Stimulated activated CD4-positive, alpha-beta T cell treated with anti-CD3 and anti-CD28 coated beads, Interleukin-2, amount 100 ng/mL, for 24 hours (primary cell): ENCODE data around the gene CMIP.
"Not testable (repeated sequence)": the region's sequence is repeated elsewhere in the genome, so short reads cannot be mapped to it uniquely, and the experiment has no call there.

Experiments used
- DNase-seq, 2 donors: peaks; one replicate each; pipeline ENCODE4 v3.0.0-alpha.2; 2020

The CMIP gene

DNA sequence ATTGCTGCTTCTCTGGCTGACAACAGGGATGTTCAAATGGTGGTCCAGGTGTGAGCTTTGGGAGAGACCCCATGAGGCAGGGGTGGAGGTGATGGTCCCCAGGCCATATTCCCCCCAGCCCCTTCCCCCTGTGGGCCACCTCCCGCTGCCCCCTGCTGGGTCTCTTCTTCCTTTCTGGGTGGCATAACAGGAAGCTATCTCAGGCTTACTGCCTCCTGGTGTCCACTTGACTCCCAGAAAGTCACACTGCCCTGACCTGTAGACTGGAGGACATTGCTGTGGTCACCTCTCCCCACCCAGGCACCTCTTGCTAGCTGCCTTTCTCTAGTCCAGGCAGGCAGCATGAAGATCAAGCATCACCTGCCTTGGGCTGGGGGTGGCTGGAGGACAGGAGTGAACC lies 288.1 kb downstream of the CMIP start:
- DNase-seq, result no peak

- DNase-seq, result no peak
These were observed 288.7 kb downstream of the CMIP start for GRCh38 chr16:81733295-81733694.

GRCh38 chr16:81734632-81735434 lies 290.2 kb downstream of the CMIP start:
- DNase-seq, result no peak

DNA sequence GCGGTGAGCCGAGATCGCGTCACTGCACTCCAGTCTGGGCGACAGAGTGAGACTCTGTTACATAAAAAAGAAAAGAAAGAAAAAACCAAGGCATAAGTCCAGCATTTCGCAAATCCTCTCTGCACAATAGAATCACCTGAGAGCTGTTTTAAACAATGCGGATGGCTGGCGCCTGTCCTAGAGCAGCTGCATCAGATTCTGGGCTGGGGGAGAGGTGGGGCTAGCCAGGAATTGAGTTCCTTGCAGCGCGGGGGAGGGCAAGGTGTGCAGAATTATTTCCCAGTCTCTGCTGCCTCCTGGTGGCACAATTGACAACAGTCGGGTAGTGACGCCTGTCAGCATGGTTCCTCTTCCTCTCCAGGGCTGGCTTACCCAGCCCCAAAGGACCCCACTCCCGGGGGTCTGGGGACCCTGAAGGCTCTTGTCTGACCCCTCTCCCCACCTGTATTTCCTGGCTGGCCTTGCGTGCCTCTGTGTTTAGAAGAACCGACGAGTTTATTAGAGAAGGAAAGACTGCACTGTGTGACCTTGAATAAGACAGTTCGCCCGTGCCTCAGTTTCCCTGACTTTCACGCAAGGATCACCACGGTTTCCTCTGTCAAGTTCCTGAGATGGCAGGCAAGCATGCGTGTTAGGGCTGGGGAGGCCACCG lies 293.4 kb downstream of the CMIP start:
- DNase-seq, result peak; percentile 88

- no peak for DNase-seq
These were observed 294.3 kb downstream of the CMIP start for GRCh38 chr16:81738783-81739496.

- no peak for DNase-seq
These were observed 294.9 kb downstream of the CMIP start for GRCh38 chr16:81739503-81739902.

DNA sequence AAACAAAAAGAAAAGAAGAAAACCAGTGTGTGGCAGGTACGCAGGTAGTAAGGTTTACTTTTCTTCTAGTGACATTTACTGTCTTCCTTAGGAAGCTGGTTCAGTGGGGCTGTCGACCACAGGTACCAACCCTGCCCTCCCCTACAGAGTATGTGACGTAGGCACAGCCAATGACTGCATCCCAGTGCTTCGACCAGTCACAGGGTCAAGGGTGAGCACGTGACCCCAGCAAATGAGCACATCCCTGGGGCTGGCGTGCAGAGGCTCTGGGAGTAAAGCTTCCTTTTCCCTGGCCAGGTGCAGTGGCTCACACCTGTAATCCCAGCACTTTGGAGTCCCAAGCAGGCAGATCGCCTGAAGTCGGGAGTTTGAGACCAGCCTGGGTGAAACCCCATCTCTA lies 295.6 kb downstream of the CMIP start:
- DNase-seq, result no peak

DNA sequence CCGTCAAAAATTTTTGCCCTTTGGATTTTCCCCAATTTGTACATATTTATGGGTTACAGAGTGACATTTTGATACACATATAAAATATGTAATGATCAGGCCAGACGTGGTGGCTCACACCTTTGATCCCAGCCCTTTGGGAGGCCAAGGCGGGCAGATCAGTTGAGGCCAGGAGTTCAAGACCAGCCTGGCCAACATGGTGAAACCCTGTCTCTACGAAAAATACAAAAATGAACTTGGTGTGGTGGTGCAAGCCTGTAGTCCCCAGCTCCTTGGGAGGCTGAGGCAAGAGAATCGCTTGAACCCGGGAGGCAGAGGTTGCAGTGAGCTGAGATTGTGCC lies 296.8 kb downstream of the CMIP start:
- not testable (repeated sequence) for DNase-seq

GRCh38 chr16:81744385-81744784 lies 299.8 kb downstream of the CMIP start:
- no peak for DNase-seq

GRCh38 chr16:81744911-81745310 lies 300.3 kb downstream of the CMIP start:
- DNase-seq, result no peak

DNA sequence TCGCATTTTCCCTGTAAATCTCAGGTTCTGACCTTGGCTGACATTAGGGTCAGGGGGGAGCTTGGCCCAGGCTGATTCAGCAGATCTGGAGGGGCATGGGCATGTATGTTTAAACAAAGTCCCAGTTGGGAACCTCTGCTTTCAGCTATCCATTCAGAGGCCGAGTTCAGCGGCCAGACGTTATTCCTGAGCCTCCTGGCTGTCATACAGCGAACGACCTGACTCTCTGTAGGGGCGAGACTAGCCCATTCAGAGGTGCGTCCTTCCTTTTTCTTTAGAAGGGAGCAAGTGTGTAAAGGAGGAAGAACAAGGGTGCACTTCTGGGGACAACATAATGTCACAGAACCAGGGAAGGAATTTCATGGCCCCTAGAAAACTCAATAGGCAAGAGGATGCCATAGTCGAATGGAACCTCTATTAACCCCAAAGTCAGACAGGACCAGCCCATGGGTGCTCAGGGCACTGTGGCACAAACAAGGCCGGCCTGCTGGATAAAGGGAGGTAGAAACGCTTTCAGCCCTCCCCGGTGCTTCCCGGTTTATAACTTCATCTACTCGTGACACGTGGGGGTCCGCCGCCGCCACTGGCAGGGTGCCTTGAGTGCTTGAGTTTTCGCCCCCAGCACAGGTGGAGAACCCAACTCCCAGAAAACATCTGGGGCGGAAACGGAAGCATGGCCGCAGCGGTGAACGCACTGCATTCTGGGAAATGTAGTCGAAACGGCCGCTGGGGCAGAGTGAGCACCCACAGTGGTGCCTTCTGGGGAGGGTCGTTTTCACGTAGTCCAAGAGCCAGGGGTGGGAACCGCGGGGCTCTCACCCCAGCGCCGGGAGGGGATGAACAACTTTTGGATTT lies 301.3 kb downstream of the CMIP start:
- peak; percentile 78 to 80 for DNase-seq

DNA sequence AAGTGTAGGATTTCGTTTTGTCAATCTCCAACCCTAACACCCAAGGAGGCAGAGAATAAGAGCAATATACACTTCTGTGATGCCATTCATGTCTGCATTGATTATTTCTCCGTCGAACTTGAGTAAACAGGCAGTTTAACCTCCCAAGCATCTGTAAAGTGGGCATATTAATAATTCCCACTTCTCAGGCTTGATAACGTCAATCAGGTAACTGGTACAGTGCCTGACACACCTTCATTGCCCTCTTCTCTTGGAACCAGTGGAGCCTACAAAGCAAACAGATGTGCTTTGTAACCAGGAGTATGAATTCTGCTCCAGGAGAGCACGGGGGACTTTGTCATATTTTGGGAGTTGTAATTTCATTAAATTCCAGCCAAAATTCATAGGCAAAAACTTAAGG lies 302.0 kb downstream of the CMIP start:
- no peak for DNase-seq

- DNase-seq, result no peak
These were observed 304.0 kb downstream of the CMIP start for GRCh38 chr16:81748476-81749198.

GRCh38 chr16:81752225-81752875 lies 307.7 kb downstream of the CMIP start:
- DNase-seq, result no peak

DNA sequence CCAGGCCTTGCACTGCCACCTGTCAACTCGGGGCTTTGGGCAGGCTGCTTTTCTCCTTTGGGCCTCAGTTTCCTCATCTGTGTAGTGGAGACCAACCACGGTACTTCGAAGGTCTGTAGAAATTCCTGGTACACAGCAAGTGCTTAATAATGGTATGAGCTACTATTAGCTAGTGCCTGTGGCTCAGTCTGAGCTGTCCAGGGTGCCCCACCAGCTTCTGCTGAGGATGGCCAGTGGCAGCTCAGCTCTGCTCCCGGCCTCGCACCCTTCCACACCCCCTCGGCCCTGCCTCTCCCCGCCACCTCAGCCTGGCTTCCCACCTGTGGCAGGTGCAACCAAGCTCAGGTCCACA lies 308.2 kb downstream of the CMIP start:
- no peak for DNase-seq

DNA sequence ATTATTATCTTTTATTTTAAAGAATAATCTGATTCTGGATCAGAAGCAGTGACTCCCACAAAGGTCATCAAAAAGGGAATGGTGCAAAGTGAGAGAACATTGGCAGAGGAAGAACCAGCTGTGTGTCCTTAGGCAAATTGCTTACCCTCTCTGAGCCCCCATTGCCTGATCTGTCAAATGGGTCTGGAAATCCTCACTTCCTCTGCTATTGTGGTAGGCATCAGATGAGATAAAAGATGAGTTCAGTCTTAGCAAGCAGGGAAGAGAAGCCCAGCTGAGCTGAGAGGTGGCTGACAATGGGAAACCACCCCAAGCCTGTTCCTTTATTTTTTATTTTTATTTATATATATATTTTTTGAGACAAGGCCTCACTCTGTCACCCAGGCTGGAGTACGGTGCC lies 310.2 kb downstream of the CMIP start:
- DNase-seq, result no peak

GRCh38 chr16:81755915-81756614 lies 311.5 kb downstream of the CMIP start:
- DNase-seq, result no peak

- DNase-seq, result no peak
These were observed 312.2 kb downstream of the CMIP start for GRCh38 chr16:81756615-81757356.

- DNase-seq, result no peak
These were observed 313.8 kb downstream of the CMIP start for GRCh38 chr16:81758376-81758775.
